UCSD-AML1 (cell line): ENCODE results near the gene KRT3.

Experiments used
- DNase-seq: peaks from one replicate; lab custom pipeline; 2025; ENCODE audit not compliant: unreplicated experiment; lab: John Stamatoyannopoulos, UW

The KRT3 gene

DNA sequence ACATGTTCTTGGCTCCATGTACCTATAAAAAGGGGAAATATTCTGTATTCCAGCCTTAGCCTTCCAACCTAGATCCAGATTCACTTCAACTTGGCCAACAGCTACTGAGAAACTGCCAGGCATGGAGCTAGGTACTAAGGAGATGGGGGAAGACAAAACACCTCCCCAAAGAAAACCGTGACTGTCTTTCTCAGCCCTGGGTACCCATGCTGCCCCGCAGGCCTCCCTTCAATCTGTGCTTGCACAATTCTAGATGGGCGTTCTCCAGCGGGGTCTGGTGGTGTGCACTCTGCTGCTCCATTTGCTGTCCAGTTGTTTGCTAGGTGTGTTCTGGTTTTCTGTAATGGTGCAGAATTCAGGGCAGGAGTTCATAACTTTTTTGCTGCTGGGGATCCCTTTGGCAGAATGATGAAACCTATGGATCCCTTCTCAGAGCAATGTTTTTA, 18.8 kb upstream of the KRT3 start:
- DNase-seq = no peak

DNA sequence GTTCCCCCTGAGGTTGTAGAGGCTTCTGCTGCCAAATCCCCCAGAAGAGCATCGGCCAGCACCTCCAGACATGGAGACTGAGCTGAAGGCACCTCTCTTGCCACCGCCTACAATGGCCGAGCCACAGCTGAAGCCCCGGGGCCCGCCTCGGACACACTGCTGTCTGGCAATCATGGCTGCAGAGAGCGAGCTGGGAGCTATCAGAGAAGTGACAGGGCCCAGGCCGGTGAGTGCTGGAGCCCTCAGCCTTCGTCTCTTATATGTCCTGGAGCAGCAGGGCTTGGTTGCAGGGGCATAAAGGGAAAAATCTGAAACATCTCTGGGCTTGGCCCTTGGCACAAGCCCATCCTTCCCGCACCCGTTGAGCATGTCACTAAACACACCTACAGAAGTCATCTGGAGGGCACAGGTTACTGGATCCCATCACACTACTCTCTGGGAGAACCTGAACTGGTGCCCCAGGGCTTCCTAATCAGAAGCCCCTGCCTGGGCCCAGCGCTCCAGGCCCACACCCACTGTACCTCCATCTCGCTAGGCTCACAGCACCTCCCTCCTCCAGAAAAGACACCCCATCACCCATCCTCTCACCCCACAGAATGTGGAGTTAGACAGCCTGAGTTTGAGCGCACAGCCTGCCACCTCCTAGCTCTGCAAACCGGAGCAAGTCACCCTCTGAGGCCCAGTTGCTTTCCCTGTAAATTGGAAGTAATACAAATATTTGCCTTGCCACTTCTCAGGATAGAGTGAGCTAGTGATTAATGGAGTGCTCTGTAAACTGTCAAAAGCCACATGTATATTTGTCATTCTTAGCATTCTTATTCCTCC, 18.2 kb upstream of the KRT3 start, which contains the start of gene KRT4:
KRT4 (minus strand) TSS at position 232 of the 825 bp plus-strand sequence; CDS start at position 174, 58 bp downstream.
- DNase-seq = no peak

DNA sequence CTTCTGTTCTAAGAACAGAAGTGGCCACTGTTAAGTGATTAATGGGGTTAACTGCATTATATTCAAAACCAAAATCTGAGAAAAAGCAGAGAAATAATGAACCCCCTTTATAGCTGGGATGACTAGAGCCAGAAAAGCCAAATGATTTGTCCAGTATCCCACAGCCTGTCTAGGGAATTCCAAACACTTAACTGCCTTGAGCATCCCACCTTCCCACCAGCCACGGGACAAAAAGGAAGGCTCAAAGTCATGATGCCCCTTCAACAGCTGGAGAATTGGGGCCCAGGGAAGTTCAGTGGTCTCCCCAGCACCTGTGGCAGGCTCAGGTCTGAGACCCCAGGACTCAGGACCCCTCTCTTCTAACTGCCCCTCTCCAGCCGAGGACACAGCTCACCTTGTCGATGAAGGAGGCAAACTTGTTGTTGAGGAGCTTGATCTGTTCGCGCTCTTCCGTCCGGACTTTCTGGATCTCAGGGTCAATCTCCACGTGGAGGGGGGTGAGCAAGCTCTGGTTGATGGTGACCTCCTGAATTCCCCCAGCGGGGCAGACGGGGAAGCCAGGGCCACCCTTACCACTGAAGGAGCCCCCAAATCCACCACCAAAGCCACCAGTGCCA, 17.4 kb upstream of the KRT3 start:
- no peak for DNase-seq

DNA sequence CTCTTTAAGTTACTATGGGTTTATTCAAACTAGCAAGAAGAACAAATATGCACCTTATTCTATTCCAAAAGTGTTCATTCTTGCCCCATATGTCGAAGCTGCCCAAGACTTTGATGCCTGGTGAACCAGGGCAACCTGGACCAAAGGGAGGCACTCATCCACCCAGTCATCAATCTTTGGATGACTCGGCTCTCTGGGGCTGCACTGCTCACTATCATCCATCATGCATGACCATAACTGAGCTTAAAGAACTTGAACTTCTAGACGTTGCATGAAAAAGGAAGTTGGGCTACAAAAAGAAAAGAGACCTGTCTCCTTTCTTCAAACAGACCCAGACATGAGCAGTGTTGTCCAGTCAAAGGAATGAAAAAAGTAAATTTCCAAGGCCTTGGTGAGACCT, 16.8 kb upstream of the KRT3 start:
- DNase-seq = no peak

DNA sequence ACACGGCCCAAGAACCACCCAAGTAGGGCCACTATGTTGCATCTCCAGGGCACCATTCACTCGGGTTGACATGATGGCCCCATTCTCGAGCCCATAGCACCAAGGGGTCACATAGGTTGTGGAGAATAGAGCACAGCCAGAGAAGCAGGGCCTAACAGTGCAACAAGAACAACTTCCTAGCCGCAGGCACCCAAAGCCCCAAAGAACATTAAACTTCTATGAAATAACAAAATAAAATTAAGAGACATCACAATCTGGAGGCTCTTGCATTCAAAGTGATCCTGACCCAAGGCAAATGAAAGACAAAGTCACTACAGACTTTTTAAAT, 16.1 kb upstream of the KRT3 start:
- DNase-seq = no peak

DNA sequence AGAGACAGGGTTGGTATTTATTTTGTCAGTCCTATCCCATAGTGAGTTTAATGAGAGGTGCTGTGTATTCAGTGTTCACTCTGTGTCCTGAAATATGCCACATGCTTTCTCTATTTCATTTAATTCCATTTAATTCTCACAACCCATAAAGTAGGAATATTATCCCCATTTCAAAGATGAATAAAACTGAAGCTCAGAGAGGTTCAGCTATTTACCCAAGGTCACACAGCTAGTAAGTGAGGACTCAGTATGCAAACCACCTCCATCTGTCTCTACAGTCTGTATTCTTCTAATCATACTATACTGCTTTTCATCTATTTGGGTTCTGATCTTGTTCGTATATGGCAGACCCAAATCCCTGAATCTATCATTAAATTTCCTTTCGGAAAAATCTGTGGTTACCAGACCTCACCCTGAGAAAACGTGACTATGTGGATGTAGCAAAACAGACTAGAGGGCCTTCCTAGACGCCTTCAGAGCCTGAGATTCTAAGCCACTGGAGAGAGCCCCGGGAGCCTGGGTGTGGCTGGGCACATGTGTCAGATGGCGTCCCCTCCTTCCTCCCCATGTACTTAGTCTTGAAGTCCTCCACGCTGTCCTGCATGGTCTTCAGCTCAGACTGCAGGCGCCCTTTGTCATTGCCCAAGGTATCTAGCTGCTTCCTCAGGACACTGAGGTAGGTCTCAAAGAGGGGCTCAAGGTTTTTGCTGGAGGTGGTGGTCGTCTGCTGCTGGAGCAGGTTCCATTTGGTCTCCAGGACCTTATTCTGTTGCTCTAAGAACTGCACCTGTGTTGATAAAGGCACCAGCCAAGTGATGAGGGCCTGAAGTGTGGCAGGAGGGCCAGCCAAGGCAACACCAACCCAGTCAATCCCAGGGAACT, 15.5 kb upstream of the KRT3 start:
- DNase-seq = no peak

DNA sequence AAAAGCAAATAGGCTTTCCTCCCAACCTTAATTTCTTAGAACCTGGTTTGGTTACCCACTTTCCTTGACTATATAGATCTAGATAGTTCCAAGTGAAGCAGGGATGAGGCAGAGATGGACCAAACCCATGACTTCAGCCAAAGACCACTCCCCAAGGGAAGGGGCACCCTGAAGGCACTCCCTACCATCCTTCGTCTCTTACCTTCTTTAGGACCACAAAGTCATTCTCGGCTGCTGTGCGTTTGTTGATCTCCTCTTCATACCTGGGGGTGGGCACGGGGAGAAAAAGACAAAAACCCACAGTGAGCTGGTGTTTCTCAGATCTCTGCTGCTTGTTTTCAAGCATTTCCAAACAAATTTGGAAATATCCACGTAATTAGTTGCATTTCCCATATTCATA, 14.6 kb upstream of the KRT3 start:
- DNase-seq = no peak

DNA sequence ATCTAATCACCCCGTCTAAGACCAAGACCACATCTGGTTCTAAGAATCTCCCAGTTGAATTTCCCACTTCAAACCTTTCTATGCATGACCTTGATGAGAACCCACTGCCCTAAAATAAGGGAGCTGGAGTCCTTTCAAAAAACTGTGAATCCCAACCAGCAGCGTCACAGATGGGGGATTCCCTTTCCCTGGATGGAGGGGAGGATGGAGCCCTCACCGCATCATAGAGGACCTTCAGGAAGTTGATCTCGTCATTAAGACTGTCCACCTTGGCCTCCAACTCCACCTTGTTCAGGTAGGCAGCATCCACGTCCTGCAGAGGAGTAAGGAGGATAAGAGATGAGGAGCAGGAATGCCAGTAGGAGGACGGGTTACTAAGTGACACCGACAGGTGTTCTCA, 13.2 kb upstream of the KRT3 start:
- DNase-seq = no peak

DNA sequence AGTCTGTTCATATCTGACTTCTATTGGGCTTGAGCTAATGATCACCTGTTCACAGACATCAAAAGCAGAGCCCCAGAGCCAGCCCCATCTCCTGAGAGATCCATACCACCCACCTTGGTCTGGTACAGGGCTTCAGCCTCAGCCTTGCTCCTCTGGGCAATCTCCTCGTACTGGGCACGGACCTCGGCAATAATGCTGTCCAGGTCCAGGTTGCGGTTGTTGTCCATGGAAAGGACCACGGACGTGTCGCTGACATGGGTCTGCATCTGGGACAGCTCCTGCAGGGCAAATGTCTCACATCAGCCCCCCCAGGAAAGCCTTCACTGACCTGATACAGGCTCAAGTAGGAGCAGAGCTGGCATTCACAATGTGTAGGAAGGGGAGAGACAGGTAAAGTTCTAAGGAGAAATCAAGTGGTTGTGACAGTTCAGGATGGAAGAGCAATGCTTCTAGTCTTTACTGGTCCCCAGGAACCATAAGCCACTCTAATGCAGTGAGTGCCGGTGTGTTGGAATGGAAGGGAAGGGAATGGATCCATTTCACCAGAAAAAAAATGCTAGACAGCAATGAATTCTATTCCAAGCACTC, 12.8 kb upstream of the KRT3 start:
- DNase-seq = no peak

DNA sequence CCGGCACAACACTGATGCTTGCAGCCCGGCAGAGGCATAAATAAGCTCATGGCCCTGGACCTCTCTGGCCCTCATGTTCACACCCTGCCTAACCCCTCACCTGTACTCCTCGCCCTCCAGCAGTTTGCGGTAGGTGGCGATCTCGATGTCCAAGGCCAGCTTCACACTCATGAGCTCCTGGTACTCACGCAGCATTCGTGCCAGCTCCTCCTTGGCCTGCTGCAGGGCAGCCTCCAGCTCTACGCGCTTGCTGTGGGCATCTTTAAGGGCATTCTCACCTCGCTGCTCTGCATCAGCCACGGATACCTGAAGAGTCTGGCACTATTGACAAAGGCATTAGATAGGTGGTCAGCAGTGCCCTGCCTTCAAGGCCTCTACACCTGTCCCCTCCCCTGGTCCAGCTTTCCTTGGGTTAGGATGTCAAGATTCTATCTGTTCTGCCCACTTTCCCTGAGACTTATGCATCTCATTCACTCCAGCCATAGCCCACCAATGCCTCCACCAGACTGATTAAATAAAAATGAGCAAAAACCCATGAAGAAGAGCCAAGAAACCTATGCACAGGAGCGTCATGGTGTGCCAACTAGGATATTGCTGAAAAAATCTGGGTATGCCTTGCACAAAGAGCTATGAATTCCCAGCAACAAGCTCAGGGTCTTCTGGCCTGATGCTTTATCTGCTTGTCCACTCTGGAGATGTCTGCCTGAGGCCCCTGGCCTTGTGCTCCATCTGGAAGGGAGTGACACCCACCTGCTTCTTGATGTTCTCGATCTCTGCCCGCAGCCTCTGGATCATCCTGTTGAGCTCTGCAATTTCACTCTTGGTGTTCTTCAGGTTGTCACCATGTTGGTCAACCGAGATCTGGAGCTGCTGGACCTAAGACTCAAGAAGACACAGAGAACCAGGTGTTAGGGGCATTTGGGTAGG, 11.9 kb upstream of the KRT3 start:
- no peak for DNase-seq

DNA sequence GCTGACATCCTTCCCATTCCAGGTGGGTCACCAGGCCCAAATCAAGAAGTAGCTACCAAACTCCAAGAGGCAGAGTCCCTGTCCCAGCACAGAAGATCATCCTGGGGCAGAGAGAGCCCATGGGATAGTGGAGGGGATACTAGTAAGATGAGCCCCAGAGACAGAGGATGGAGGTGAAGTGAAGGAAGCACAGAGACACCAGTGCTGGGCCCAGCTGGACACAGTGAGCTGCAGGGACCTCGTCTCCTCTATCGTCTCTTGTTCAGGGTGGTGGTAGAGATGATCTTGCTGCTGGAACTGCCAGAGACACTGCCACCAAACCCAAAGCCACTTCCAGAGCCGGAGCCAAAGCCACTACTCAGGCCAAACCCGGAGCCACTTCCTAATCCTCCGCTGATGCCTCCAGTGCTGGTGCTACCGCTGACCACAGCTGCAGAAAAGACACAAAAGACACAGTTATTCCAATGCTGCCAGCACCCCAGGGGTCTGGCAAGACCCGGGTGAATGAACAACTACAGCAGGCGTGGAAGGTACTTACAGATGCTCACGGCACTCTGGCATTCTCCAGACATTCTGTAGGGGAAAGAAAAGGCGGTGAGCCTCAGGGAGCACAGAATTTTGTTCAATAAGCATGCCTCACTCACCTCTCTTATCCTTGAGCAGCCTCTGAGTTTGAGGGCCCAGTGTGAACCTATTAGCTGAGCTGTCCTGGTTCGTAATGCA, 11.1 kb upstream of the KRT3 start:
- no peak for DNase-seq

DNA sequence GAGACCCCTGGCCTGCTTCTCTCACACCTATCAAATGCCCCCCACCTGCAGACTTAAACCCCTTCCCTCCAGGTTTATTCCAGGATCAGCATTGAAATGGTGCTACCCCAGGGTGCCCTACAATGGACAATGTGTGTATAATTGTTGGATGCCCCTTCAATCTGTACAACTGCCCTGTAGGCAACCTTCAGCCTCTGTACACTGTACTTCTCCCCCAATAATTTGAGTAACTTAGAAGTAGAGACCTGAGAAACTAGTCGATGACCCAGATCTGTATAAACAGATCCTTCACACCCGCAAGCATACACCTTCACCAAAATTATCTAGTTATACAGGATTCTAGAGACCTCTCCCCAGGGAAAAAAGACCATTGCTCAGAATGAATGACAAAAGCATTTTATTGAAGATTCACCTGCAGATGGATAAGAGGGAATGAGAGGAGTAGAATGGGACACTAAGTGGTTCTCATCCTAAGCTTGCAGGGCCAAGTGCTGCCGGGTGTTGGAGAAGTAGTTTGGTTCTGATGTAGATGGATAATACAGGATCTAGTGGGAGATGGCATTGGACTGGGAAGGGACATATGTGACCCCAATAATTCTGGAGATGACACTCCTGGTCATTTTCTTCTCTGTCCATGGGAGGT, 10.4 kb upstream of the KRT3 start:
- no peak for DNase-seq

DNA sequence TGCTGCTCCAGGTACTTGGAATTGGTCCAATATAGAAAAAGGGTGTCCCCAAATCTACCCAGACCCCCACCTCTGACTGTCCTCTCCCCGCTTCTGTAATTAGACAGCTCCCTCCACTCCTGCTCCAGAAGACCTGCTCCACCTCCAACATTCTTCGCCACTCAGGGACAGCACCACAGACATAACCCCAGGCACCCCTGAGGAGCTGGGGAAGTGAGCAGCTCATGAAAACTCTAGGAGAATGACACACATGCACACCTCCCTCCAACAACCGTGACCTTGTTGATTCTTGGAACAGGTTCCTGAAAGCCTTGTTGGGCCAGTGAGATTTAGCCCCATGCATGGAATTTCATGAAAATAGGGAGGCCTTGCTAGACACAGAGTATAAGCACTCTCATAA, 9.8 kb upstream of the KRT3 start:
- no peak for DNase-seq

DNA sequence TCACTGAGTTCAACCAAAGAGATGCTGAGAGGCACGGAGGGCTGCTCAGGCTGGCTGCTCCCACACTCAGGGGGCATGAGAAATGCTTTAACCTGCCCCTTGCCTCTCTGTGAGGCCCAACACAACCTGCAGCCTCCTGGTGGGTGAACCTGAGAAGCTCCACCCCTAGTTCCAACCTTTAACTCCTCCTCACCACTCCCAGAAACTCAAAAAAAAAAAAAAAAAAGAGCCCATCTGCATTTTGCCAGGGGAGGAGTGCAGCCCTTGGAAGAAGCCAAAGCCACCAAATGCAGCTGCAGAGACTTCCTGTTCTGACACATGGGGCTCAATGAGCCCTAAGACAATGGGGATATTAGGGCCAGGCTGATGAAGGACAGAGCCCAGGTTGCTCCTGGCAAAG, 9.1 kb upstream of the KRT3 start:
- DNase-seq = no peak

DNA sequence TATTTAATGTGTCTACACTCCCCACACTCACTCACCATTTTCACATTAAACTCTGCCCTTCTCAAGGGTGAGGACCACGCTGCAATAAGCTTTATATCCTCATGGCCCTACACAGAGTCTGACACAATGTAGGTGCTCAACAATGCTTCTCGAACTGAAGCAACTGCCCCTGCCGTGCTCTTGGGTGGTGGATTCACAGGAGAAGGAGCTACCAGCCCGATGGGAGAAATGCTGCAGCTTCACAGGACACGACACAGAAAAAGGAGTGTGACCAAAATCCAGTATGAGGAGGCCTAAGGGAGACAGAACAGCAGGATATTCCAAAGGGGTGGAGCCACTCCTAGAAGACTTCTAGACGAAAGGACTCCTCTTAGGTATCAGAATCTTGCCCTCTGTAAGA, 6.5 kb upstream of the KRT3 start:
- no peak for DNase-seq

DNA sequence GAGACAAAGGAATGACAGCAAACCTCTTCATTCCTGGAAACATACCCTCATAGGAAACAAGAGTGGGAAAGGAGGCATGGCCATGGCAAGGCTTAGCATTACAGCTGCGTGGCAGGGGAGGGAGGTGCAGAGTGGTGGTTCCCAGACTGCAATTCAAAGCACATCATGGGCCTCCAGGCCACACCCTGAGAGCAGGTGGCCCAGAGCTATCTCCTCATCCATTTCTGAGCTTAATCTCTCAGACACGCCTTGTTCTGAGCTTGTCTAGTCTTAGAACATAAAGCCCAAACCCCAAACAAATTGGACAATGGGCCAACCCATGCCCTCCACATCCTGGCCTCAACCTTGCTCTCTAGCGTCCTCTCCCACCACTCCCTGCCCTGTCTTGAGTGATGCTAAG, 5.9 kb upstream of the KRT3 start:
- DNase-seq = no peak

DNA sequence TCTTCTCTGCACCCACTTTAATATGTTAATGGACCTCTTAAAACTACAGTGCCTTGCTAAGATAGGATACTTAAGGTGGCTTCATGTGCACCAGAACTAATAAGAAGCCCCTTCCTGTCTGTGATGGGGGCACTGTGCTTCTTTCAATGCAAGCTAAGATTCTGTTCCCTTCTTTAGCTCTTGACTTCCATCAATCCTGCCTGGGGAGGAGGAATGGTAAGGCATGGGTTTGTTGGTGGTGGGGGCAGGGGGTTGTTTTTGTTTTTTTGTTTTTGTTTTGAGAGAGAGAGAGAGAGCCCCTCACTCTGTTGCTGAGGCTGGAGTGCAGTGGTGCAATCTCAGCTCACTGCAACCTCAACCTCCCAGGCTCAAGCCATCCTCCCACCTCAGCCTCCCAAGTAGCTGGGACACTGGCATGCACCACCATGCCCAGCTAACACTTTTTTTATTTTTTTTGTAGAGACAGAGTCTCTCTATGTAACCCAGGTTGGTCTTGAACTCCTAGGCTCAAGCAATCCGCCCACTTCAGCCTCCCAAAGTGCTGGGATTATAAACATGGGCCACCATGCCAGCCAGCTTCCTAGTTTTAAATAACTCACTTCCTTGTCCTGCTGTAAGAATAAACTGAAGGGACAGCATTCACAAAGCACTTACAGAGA, 4.5 kb upstream of the KRT3 start:
- no peak for DNase-seq

DNA sequence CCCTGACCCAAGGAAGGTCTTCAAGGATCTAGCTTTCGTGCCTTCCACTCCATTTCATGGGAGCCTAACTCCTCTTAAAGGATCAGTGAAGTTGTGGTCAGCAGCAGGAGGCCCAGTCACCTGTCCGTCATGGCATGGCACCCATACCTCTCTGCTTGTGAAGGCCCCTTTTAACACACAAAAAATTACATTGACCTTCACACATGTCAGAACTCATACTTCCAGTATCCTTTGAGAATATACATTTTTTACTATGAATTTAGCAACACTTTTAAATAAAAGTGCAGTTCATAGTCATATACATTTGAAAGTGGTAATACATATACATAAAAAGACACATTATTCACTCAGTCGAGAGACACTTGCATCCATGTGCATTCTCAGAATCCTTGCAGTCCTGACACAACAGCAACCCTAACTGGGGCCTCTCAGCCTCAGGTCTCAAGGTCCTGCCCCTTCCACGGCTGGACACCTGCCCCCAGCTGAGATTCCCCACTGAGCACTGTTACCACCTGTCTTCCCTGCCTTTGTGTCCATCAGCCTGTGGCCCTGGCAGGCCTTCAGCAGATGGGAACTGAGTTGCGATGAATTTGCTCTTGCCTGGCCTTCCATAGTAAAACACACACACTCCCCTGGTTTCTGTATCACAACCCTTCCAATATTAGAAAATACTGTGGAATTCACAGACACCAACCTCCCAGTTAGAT, 3.7 kb upstream of the KRT3 start:
- DNase-seq = no peak
